Upper lobe of right lung (tissue), 1 donor: ENCODE results near the gene TWIST2. TPM values are rescaled to one million over a fixed set of nuclear protein-coding genes. Genes with fewer than 3 reads are reported as not detected.

ENCODE experiments used
- ATAC-seq: fragments of 200-7000 bp; cut with Tn5 transposase; one replicate; pipeline ENCODE4 v1.9.1; 2020; ENCODE audit warnings: mild to moderate bottlenecking, moderate library complexity
- DNase-seq: peaks from one replicate; pipeline ENCODE4 v3.0.0-alpha.2; 2020
- H3K27ac ChIP-seq: fragments of 200-600 bp; one replicate; pipeline ENCODE4 v1.8.0; 2022
- H3K27me3 ChIP-seq: fragments of 200-600 bp; one replicate; pipeline ENCODE4 v1.8.0; 2022; ENCODE audit warnings: mild to moderate bottlenecking
- H3K36me3 ChIP-seq: fragments of 200-600 bp; one replicate; pipeline ENCODE4 v1.8.0; 2022
- H3K4me1 ChIP-seq: fragments of 200-600 bp; one replicate; pipeline ENCODE4 v1.8.0; 2022
- H3K4me3 ChIP-seq: fragments of 200-600 bp; one replicate; pipeline ENCODE4 v1.8.0; 2022; ENCODE audit warnings: mild to moderate bottlenecking
- H3K9me3 ChIP-seq: fragments of 200-600 bp; one replicate; pipeline ENCODE4 v1.8.0; 2022
- intact Hi-C: fragments of 100-400 bp; cut with DNase I; formaldehyde crosslinking; loops from one replicate; pipeline ENCODE4 v1.11.0; 2022
- total RNA-seq: library from RNA; stranded (reverse); fragmentation: NEBNext Ultra II Directional; extraction: Animal tissue kit (Norgen Biotek cat#: 25700); gene quantifications from one replicate; pipeline ENCODE4 v1.2.1, GENCODE V29; 2021
- TF ChIP-seq, protein P1 (sequence below): fragments of 200-600 bp; IDR thresholded peaks from one replicate; pipeline ENCODE4 v1.8.0; 2022; ENCODE audit warnings: antibody characterized with exemption
- donor health status: DM: no; HTN: yes; CAD: no; lungs with severe emphysema.

TWIST2 gene
- total RNA-seq, 1 donor from 2014 or later = 12.2 TPM

DNA sequence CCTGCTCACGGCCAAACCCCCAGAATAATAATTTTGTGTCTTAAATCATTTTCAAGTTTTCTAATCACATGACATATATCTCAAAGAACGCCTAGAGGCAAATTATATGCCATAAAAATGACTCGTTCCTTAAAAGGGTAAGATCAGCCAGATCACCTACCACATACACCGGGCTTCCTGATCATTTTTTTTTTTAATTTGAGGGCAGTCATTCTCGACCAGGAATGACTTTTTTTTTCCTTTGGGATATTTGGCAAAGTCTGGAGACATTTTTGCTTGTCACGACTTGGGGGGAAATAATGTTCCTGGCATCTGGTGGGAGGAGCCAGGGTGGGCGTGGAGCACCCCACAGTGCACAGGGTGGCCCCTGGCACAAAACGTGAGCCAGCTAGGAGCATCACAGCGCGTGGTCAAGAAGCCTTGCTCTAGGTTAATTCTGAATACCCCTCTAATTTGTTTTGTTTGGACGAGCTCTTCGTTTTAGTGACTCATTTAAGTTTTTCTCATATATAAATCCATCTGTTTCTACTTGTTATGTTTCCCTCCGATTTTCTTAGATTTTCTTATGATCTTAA is 94.9 kb downstream of the TWIST2 start:
- ATAC-seq (no peak), DNase-seq (peak; percentile 16)
- TF ChIP-seq, protein P1, sequence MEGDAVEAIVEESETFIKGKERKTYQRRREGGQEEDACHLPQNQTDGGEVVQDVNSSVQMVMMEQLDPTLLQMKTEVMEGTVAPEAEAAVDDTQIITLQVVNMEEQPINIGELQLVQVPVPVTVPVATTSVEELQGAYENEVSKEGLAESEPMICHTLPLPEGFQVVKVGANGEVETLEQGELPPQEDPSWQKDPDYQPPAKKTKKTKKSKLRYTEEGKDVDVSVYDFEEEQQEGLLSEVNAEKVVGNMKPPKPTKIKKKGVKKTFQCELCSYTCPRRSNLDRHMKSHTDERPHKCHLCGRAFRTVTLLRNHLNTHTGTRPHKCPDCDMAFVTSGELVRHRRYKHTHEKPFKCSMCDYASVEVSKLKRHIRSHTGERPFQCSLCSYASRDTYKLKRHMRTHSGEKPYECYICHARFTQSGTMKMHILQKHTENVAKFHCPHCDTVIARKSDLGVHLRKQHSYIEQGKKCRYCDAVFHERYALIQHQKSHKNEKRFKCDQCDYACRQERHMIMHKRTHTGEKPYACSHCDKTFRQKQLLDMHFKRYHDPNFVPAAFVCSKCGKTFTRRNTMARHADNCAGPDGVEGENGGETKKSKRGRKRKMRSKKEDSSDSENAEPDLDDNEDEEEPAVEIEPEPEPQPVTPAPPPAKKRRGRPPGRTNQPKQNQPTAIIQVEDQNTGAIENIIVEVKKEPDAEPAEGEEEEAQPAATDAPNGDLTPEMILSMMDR = no peak
- intact Hi-C loops = no loop called here
- Histone ChIP-seq H3K9me3 (no peaks in the 10 kb centered on the region), H3K27me3 (no peaks in the 10 kb centered on the region), H3K36me3 (no peaks in the 10 kb centered on the region), H3K27ac (no peak overlapping the region), H3K4me3 (no peak overlapping the region), H3K4me1 (peaks cover 2% of the 10 kb centered on the region)

DNA sequence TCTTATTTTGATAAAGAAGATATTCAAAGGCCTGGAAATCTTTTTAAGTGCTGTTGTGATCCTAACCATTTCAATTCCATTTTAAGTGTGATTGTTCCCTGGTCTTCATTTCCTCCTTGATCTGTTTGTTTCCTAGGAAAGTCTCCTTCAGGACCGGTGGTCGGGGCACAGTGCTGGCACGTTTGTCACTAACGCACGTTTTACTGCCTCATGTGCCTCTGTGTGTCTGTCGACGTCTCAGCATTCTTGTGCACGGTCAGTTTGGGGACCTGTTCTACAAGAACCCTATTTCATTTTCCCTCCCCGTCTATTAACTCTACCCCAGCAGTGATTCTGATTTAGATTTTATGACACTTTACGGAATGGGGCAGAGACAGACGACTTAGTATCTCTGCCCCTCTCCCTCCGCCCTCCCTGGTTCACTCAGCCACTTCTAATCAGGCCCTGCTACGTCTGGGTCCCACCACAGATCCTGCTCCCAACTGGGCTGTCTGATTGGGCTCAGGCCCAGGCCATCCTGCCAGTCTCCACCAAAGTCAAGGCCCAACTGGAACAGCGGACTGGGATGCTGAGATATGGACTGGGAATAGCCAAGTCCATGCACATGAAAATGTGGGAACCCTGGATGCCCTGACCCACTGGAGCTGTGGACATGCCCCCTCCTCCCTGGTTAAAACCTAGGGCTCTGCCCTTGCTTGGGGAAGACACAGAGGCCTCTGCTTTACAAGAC is 95.6 kb downstream of the TWIST2 start:
- DNase-seq (peak; percentile 35), ATAC-seq (no peak)
- intact Hi-C loops = no loop called here
- no peaks in the 10 kb centered on the region for H3K36me3 ChIP-seq
- peaks cover 3% of the 10 kb centered on the region for H3K4me1 ChIP-seq
- H3K27me3 ChIP-seq = no peaks in the 10 kb centered on the region
- TF ChIP-seq, protein P1 = no peak
- H3K27ac ChIP-seq = no peak overlapping the region
- H3K9me3 ChIP-seq = no peaks in the 10 kb centered on the region
- no peak overlapping the region for H3K4me3 ChIP-seq

DNA sequence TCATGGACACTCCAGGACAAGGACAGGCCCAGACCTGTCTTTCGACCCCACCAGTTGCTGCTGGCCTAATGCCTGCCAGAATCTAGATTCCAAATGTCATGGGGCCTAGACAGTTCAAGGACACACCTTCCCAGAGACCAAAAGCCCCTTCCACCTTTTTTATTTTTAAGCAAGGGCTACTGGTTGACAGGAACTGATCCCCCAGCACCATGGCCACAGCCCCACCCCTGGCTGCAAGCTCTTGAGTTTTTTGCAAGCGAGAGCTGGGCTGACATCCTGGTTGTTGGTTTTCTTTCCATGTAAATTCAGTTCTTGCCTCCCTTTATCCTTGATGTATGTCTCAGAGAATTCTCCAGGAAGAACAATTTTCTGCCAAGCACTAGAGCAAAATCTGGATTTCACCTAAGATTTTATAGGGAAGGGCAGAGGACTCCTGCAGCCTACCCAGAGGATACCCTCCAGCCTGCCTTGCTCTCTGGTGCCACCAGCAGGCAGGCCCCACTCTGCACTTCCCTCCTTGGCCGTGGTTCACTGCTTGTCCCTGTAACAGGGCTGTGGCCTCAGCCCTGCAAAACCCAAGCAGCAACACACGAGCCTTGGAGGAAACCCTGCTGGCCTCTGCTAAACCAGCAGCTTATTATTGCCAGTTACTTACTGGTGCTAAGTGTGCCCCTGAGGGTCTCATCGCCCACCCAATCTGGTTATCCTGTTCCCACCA is 97.7 kb downstream of the TWIST2 start:
- H3K9me3 ChIP-seq = no peaks in the 10 kb centered on the region
- TF ChIP-seq, protein P1 = peak; percentile 79
- no peaks in the 10 kb centered on the region for H3K36me3 ChIP-seq
- intact Hi-C loops = no loop called here
- H3K4me1 ChIP-seq = peaks cover 3% of the 10 kb centered on the region
- DNase-seq (peak; percentile 77), ATAC-seq (peak; percentile 88)
- H3K27me3 ChIP-seq = no peaks in the 10 kb centered on the region
- no peak overlapping the region for H3K4me3 ChIP-seq
- H3K27ac ChIP-seq = no peak overlapping the region

DNA sequence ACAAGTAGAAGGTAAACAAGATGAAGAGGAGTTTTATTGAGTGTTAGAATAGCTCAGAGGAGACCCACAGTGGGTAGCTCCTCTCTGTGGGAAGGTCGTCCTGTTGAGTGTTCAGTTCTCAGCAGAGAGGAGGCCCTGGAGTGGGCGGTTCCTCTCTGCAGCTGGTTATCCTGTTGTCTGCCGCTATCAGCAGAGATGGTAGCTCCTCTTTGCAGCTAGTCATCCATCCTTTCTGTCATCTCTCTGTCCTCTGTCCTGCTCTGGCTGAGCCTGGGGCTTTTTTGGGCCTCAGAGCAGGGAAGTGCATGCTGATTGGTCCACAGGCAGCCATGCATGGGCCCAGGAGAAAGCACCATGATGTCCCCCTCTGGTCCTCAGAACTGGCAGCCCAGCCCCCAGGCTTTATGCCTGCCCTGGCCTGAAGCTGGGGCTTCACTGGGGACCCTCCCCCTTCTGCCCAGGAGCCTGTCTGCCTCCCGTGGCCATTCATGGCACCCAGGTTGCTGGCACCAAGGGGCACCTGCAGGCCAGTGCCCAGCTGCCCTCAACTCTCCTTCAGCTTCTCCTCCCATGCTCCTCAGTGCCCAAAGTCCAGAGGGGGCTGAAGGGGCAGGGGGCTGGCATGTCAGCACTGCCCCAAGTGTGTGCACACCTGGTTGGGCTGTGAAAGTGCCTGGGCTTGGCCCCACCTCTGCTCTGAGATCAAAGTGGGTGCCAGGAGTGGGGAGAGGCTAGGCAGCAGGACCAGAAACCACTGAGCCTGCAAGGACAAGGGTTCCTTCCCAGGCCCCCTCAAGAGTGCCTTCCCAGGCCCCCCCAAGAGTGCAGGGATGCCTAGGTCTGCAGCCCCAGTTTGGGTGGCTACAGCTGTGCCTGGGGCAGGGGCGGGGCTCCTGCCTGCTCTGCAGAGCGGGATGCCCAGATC is 98.7 kb downstream of the TWIST2 start:
- DNase-seq = peak; percentile 58
- peaks cover 3% of the 10 kb centered on the region for H3K4me1 ChIP-seq
- no peaks in the 10 kb centered on the region for H3K36me3 ChIP-seq
- H3K9me3 ChIP-seq = no peaks in the 10 kb centered on the region
- ATAC-seq = no peak
- H3K27me3 ChIP-seq = no peaks in the 10 kb centered on the region
- TF ChIP-seq, protein P1 = no peak
- H3K27ac ChIP-seq = no peak overlapping the region
- no peak overlapping the region for H3K4me3 ChIP-seq
- intact Hi-C loops = no loop called here

DNA sequence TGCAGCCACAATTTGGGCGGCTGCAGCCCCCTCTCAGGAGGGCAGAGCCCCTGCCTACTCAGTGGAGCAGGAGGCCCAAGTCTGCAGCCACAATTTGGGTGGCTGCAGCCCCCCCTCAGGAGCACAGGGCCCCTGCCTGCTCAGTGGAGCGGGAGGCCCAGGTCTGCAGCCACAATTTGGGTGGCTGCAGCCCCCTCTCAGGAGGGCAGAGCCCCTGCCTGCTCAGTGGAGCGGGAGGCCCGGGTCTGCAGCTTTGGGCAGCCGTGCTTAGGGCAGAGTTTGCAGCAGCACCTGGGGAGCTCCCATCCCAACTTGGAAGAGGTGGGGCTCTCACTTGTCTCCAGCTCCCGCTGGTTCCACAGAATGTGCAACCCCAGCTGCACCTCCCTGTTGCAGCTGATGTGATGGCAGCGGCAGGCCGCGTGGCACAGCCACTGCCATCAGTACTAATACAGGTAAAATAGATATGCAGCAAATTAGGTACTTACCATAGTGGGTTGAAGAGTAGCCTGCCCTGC is 99.4 kb downstream of the TWIST2 start:
- TF ChIP-seq, protein P1 = no peak
- no peak overlapping the region for H3K27ac ChIP-seq
- DNase-seq = peak; percentile 46
- no peak for ATAC-seq
- intact Hi-C loops = no loop called here
- peaks cover 3% of the 10 kb centered on the region for H3K4me1 ChIP-seq
- H3K4me3 ChIP-seq = no peak overlapping the region
- H3K9me3 ChIP-seq = no peaks in the 10 kb centered on the region
- no peaks in the 10 kb centered on the region for H3K36me3 ChIP-seq
- H3K27me3 ChIP-seq = no peaks in the 10 kb centered on the region
